OCI-LY1 (cell line): ENCODE results near the gene ELMOD3.

Experiments used
- EZH2 ChIP-seq: fragments of 200-600 bp; sonication (generic), shearing (Covaris generic); IDR thresholded peaks from 2 replicates; pipeline ENCODE4 v1.8.0; 2017; ENCODE audit warnings: borderline replicate concordance, mixed run types, mild to moderate bottlenecking, antibody characterized with exemption, low read length, moderate library complexity, mixed read lengths
- TF ChIP-seq, protein P1 (sequence below): fragments of 200-600 bp; sonication (generic), shearing (Covaris generic); IDR thresholded peaks from 2 replicates; pipeline ENCODE4 v1.5.1; 2017; ENCODE audit warnings: mild to moderate bottlenecking, antibody characterized with exemption, low read length, moderate library complexity, mixed read lengths

DNA sequence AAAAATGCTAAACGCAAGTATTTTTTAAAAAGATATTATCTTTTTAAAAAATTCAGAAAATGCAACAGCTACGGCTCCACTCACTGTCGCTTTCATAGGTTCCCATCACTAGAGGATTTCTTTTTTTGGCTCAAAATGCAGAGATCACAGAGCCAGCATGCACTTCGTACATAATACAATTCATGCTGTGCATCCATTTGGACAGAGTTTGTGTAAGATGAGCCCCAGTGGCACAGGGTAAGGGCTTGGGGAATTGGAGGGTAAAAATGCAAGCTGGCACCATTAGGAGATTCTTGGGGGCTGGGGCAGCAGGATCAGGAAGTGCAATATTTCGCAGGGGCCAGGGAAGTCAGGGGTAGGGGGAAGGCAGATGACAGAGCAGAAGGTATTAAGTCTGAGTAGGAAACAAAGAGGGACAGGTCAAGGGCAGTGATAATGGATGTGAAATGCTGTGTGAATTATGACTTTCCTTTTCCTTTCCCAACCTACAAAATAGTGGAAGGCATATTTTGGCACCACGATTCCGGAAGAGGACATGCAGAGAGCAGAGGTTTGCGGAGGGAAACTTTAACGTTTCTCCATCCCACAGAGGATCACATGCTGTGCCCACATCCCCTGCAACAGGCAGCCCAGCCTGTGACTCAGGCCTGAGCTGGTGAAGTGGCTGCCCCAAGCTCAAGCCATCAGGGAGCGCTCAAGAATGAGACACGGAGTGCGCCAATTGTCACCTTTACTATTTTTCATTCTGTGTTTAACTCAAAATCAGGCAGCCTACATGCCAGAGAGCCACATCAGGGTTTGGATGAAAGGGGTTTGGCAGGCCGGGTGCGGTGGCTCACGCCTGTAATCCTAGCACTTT, 50.9 kb downstream of the ELMOD3 start:
- TF ChIP-seq, protein P1, sequence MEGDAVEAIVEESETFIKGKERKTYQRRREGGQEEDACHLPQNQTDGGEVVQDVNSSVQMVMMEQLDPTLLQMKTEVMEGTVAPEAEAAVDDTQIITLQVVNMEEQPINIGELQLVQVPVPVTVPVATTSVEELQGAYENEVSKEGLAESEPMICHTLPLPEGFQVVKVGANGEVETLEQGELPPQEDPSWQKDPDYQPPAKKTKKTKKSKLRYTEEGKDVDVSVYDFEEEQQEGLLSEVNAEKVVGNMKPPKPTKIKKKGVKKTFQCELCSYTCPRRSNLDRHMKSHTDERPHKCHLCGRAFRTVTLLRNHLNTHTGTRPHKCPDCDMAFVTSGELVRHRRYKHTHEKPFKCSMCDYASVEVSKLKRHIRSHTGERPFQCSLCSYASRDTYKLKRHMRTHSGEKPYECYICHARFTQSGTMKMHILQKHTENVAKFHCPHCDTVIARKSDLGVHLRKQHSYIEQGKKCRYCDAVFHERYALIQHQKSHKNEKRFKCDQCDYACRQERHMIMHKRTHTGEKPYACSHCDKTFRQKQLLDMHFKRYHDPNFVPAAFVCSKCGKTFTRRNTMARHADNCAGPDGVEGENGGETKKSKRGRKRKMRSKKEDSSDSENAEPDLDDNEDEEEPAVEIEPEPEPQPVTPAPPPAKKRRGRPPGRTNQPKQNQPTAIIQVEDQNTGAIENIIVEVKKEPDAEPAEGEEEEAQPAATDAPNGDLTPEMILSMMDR = no peak
- no peak for TF ChIP-seq EZH2
